Kidney (tissue), 14 donors: ENCODE results near the gene RAB4B. TPM values are rescaled to one million over a fixed set of nuclear protein-coding genes. Genes with fewer than 3 reads are reported as not detected.

ENCODE experiments used
- DNase-seq, 5 donors: peaks; one replicate each; pipeline ENCODE4 v3.0.0-alpha.2; 2013 to 2020
- FAIRE-seq: peaks from 2 replicates; lab custom pipeline; 2012; peaks lifted over from hg19 to GRCh38; lab: Jason Lieb, UNC
- H3K27ac ChIP-seq, 2 donors: one replicate each; pipeline ENCODE4 v1.7.0; 2013; ENCODE audit warnings: low read depth in 2 of 2, low read length in 2 of 2, inconsistent platforms in 1 of 2
- H3K27me3 ChIP-seq: one replicate; pipeline ENCODE4 v1.7.1; 2013; ENCODE audit warnings: low read length, inconsistent platforms; ENCODE audit not compliant: control insufficient read depth, insufficient read depth
- H3K36me3 ChIP-seq, 3 donors: one replicate each; pipeline versions ENCODE4 v1.7.0 to v1.7.1; 2013; ENCODE audit warnings: low read length in 3 of 3, control low read depth in 1 of 3, inconsistent platforms in 1 of 3; ENCODE audit not compliant: insufficient read depth in 3 of 3, control insufficient read depth in 2 of 3
- H3K4me1 ChIP-seq, 3 donors: one replicate each; pipeline versions ENCODE4 v1.7.0 to v1.7.1; 2013; ENCODE audit warnings: low read length in 3 of 3, inconsistent platforms in 1 of 3, low read depth in 1 of 3; ENCODE audit not compliant: control insufficient read depth in 2 of 3, insufficient read depth in 2 of 3
- H3K4me3 ChIP-seq, 3 donors: one replicate each; pipeline versions ENCODE4 v1.7.0 to v1.8.1; 2013; ENCODE audit warnings: low read length in 3 of 3, control low read depth in 1 of 3, inconsistent platforms in 1 of 3
- H3K9ac ChIP-seq, 3 donors: one replicate each; pipeline versions ENCODE4 v1.7.0 to v1.7.1; 2013; ENCODE audit warnings: low read length in 3 of 3, control low read depth in 1 of 3, inconsistent platforms in 1 of 3
- H3K9me3 ChIP-seq, 3 donors: one replicate each; pipeline versions ENCODE4 v1.7.0 to v1.7.1; 2013; ENCODE audit warnings: low read length in 3 of 3, control low read depth in 1 of 3, inconsistent platforms in 1 of 3; ENCODE audit not compliant: control insufficient read depth in 2 of 3, insufficient read depth in 1 of 3
- CTCF ChIP-seq: IDR thresholded peaks from 3 replicates; pipeline ENCODE4 v1.5.1; 2012; ENCODE audit warnings: mild to moderate bottlenecking, moderate library complexity, borderline replicate concordance; ENCODE audit not compliant: insufficient read depth; ENCODE audit errors: extremely low read depth
- intact Hi-C: fragments of 100-400 bp; cut with DNase I; formaldehyde crosslinking; loops from one replicate; pipeline ENCODE4 v1.11.1; 2022
- polyA plus RNA-seq: library from polyadenylated mRNA; stranded (reverse); fragments of 350-450 nt; fragmentation: Illumina TruSeq; extraction: RNeasy Lipid Tissue Mini Kit (QIAGEN cat#74804); gene quantifications from one replicate; pipeline ENCODE4 v1.2.3, GENCODE V29; 2014; ENCODE audit warnings: low read depth, low replicate concordance; ENCODE audit not compliant: insufficient read depth
- total RNA-seq: library from RNA; stranded (reverse); fragmentation: NEBNext Ultra II Directional; extraction: Animal tissue kit (Norgen Biotek cat#: 25700); gene quantifications from one replicate; pipeline ENCODE4 v1.2.1, GENCODE V29; 2021
- donor health status: control.
- donor health status: control.
- donor health status: control.
- donor health status: control.
- donor health status: control.
- donor health status: DM: yes; HTN: yes; CAD: no.
- donor health status: Normal renal cell carcinoma (clear cell type).

The RAB4B gene
- total and polyA plus RNA-seq, 2 donors from 2014 or later, result 42.1 to 61.7 TPM

GRCh38 chr19:40778706-40779284, 748 bp downstream of the RAB4B start:
- TF ChIP-seq CTCF, result no peak
- Histone ChIP-seq H3K27ac (peak overlapping the region; percentile 96 to 99), H3K9me3 (no peaks in the 10 kb centered on the region), H3K36me3 (no peaks in the 10 kb centered on the region), H3K27me3 (no peaks in the 10 kb centered on the region), H3K9ac (peak overlapping the region in 2 of 3 donors; percentile 2 to 11), H3K4me1 (peaks cover 0 to 10% (median 10%) of the 10 kb centered on the region in 3 donors), H3K4me3 (peak overlapping the region; percentile 64 to 99 (median 72))
- DNase-seq (no peak), FAIRE-seq (no peak)
- intact Hi-C loops, result no loop called here

GRCh38 chr19:40780582-40780981, 2.5 kb downstream of the RAB4B start:
- no peak overlapping the region for H3K27ac ChIP-seq
- no peak overlapping the region for H3K4me3 ChIP-seq
- H3K27me3 ChIP-seq, result no peaks in the 10 kb centered on the region
- intact Hi-C loops, result no loop called here
- peaks cover 0 to 3% (median 0%) of the 10 kb centered on the region in 3 donors for H3K36me3 ChIP-seq
- no peaks in the 10 kb centered on the region for H3K9me3 ChIP-seq
- no peak overlapping the region for H3K9ac ChIP-seq
- no peak for DNase-seq
- H3K4me1 ChIP-seq, result peaks cover 0 to 10% (median 10%) of the 10 kb centered on the region in 3 donors
- FAIRE-seq, result no peak
- no peak for TF ChIP-seq CTCF

- no peak overlapping the region for H3K27ac ChIP-seq
- no peak for FAIRE-seq
- no peak overlapping the region for H3K9ac ChIP-seq
- DNase-seq, result no peak
- no peak overlapping the region for H3K4me3 ChIP-seq
- H3K36me3 ChIP-seq, result peaks cover 0 to 3% (median 0%) of the 10 kb centered on the region in 3 donors
- H3K4me1 ChIP-seq, result peaks cover 0 to 10% (median 10%) of the 10 kb centered on the region in 3 donors
- H3K9me3 ChIP-seq, result no peaks in the 10 kb centered on the region
- no peaks in the 10 kb centered on the region for H3K27me3 ChIP-seq
- intact Hi-C loops, result no loop called here
- TF ChIP-seq CTCF, result no peak
Observed at GRCh38 chr19:40781140-40781539, 3.1 kb downstream of the RAB4B start.
